ENCODE measurements around the gene WDFY4.

DNA sequence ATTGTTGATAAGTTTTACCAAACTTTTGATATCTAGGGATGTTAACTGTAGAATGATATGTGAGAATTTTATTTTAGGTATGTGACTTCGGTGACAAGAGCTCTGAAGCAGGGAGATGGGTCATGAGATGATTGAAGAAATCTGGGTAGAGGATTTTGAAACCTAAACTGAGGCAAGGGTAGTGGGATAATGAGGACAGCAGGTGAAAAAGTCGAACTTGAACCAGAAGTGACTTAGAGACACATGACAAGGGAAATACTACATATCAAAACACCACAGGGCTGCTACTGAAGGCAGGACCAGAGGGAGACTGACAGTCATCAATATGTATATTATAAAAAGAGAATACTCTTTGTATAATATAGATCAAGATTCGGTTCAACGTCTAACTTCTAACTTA, 113.2 kb downstream of the WDFY4 start:
- TF ChIP-seq, protein P1, sequence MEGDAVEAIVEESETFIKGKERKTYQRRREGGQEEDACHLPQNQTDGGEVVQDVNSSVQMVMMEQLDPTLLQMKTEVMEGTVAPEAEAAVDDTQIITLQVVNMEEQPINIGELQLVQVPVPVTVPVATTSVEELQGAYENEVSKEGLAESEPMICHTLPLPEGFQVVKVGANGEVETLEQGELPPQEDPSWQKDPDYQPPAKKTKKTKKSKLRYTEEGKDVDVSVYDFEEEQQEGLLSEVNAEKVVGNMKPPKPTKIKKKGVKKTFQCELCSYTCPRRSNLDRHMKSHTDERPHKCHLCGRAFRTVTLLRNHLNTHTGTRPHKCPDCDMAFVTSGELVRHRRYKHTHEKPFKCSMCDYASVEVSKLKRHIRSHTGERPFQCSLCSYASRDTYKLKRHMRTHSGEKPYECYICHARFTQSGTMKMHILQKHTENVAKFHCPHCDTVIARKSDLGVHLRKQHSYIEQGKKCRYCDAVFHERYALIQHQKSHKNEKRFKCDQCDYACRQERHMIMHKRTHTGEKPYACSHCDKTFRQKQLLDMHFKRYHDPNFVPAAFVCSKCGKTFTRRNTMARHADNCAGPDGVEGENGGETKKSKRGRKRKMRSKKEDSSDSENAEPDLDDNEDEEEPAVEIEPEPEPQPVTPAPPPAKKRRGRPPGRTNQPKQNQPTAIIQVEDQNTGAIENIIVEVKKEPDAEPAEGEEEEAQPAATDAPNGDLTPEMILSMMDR (conservative IDR thresholded peaks at IDR 0.05), result no peak
- TF ChIP-seq EZH2 (IDR thresholded peaks at IDR 0.05; ENCODE audit: low read depth), result no peak

Measured in PC-9 (cell line).